Endothelial cell of umbilical vein (primary cell): ENCODE data around the gene POU5F2. TPM values are rescaled to one million over a fixed set of nuclear protein-coding genes. Genes with fewer than 3 reads are reported as not detected.

Experiments used
- BruUV-seq: library from RNA; stranded (reverse); fragments of 400-500 nt; replicated peaks from 2 replicates; lab custom pipeline; 2021; lab: Mats Ljungman, UMichigan
- CTCF ChIA-PET: fragments of 300-600, 350-600 bp; sonication (Branson Sonifier 250); formaldehyde crosslinking; loops from one replicate; lab custom pipeline; 2021; ENCODE audit warnings: antibody characterized with exemption, inconsistent platforms; lab: Charles Lee
- POLR2A ChIA-PET: fragments of 300-600, 350-600 bp; sonication (Branson Sonifier 250); formaldehyde crosslinking; loops from one replicate; lab custom pipeline; 2021; ENCODE audit warnings: antibody characterized with exemption, inconsistent platforms; lab: Charles Lee
- DNase-seq: peaks from one replicate; pipeline ENCODE4 v3.0.0-alpha.2; 2011; ENCODE audit warnings: low read depth, low spot score
- FAIRE-seq: peaks from 2 replicates; lab custom pipeline; 2011; peaks lifted over from hg19 to GRCh38; lab: Jason Lieb, UNC
- H2AFZ ChIP-seq: 2 replicates; pipeline ENCODE4 v1.6.0; 2012; ENCODE audit warnings: low read depth, low read length, control low read depth, inconsistent platforms
- H3K27ac ChIP-seq: 2 replicates; pipeline ENCODE4 v1.5.1; 2011; ENCODE audit warnings: low read depth, mild to moderate bottlenecking, control low read depth, low read length, moderate library complexity; ENCODE audit not compliant: insufficient read depth
- H3K27me3 ChIP-seq, 2 experiments: 2 replicates each; pipeline versions ENCODE4 v1.6.0 to v1.6.1; 2011; ENCODE audit warnings: low read length in 2 of 2, mixed read lengths in 1 of 2; ENCODE audit not compliant: control insufficient read depth in 2 of 2, insufficient read depth in 2 of 2
- H3K36me3 ChIP-seq, 2 experiments: 2 replicates in 1 of 2; 3 replicates in 1 of 2; pipeline ENCODE4 v1.5.1; 2011; ENCODE audit warnings: low read length in 2 of 2, mild to moderate bottlenecking in 1 of 2, moderate library complexity in 1 of 2; ENCODE audit not compliant: control insufficient read depth in 2 of 2, insufficient read depth in 2 of 2; ENCODE audit errors: extremely low read depth in 1 of 2
- H3K4me1 ChIP-seq: 3 replicates; pipeline ENCODE4 v1.5.1; 2011; ENCODE audit warnings: mild to moderate bottlenecking, low read length; ENCODE audit not compliant: control insufficient read depth, insufficient read depth; ENCODE audit errors: extremely low read depth
- H3K4me2 ChIP-seq: 2 replicates; pipeline ENCODE4 v1.6.1; 2011; ENCODE audit warnings: low read length, control low read depth, mixed read lengths; ENCODE audit not compliant: insufficient read depth
- H3K4me3 ChIP-seq, 3 experiments: fragments of 200-600 bp in 1 of 3; sonication (generic), shearing (Covaris generic) in 1 of 3; replicated peaks in 1 of 3; 2 replicates each; pipeline ENCODE4 v1.5.1; 2011 to 2016; ENCODE audit warnings: control low read depth in 3 of 3, low read length in 3 of 3, mild to moderate bottlenecking in 2 of 3, inconsistent platforms in 1 of 3, low read depth in 1 of 3, moderate library complexity in 1 of 3; ENCODE audit not compliant: insufficient read depth in 1 of 3
- H3K79me2 ChIP-seq: 2 replicates; pipeline ENCODE4 v1.6.0; 2012; ENCODE audit warnings: low read length, inconsistent platforms; ENCODE audit not compliant: control insufficient read depth, insufficient read depth
- H3K9ac ChIP-seq: replicated peaks from 2 replicates; pipeline ENCODE3; 2011; ENCODE audit warnings: low read length, control low read depth; ENCODE audit not compliant: insufficient read depth; ENCODE audit errors: extremely low read depth
- H3K9me1 ChIP-seq: replicated peaks from 3 replicates; pipeline ENCODE4 v1.6.0; 2011; ENCODE audit warnings: mild to moderate bottlenecking, low read length; ENCODE audit not compliant: control insufficient read depth, insufficient read depth; ENCODE audit errors: extremely low read depth
- H3K9me3 ChIP-seq: replicated peaks from 2 replicates; pipeline ENCODE4 v1.5.1; 2012; ENCODE audit warnings: low read length, inconsistent platforms; ENCODE audit not compliant: control insufficient read depth, insufficient read depth
- H4K20me1 ChIP-seq: replicated peaks from 2 replicates; pipeline ENCODE3; 2011; ENCODE audit warnings: mild to moderate bottlenecking, low read length; ENCODE audit not compliant: control insufficient read depth, insufficient read depth; ENCODE audit errors: extremely low read depth
- EZH2 ChIP-seq: IDR thresholded peaks from 2 replicates; pipeline ENCODE4 v1.6.1; 2012; ENCODE audit warnings: borderline replicate concordance, low read depth, mild to moderate bottlenecking, moderate library complexity, low read length, inconsistent platforms; ENCODE audit not compliant: severe bottlenecking
- FOS ChIP-seq: IDR thresholded peaks from 2 replicates; pipeline ENCODE4 v1.6.1; 2011; ENCODE audit warnings: mild to moderate bottlenecking, low read length, moderate library complexity, borderline replicate concordance; ENCODE audit not compliant: insufficient read depth
- GATA2 ChIP-seq: IDR thresholded peaks from 2 replicates; pipeline ENCODE4 v1.7.0; 2011; ENCODE audit warnings: low read depth, mild to moderate bottlenecking, moderate library complexity, mixed read lengths, low read length; ENCODE audit not compliant: insufficient read length, insufficient read depth
- JUN ChIP-seq: IDR thresholded peaks from 2 replicates; pipeline ENCODE4 v1.6.1; 2011; ENCODE audit warnings: borderline replicate concordance, low read depth; ENCODE audit not compliant: insufficient read length, insufficient read depth
- MAX ChIP-seq: IDR thresholded peaks from 2 replicates; pipeline ENCODE4 v1.6.1; 2011; ENCODE audit not compliant: insufficient read depth, insufficient read length
- MYC ChIP-seq: IDR thresholded peaks from one replicate; pipeline ENCODE4 v1.6.1; 2011; ENCODE audit warnings: mild to moderate bottlenecking, low read depth, low read length
- POLR2A ChIP-seq: IDR thresholded peaks from 2 replicates; pipeline ENCODE4 v1.6.1; 2012; ENCODE audit warnings: low read depth, mild to moderate bottlenecking, control low read depth, low read length
- POLR2AphosphoS5 ChIP-seq: IDR thresholded peaks from 2 replicates; pipeline ENCODE4 v1.6.1; 2012; ENCODE audit warnings: low read depth, mild to moderate bottlenecking, control low read depth, low read length, moderate library complexity; ENCODE audit not compliant: insufficient read depth
- dilution Hi-C: fragments of 300-500 bp; cut with MboI; formaldehyde crosslinking; loops from one replicate; pipeline ENCODE4 v1.15.0; 2019; ENCODE audit warnings: low sequenced_read_pairs; ENCODE audit not compliant: extremely low pct_ligation_motif_present
- intact Hi-C: fragments of 100-400 bp; cut with micrococcal nuclease; formaldehyde crosslinking; loops from one replicate; pipeline ENCODE4 v1.10.0; 2022
- polyA plus RNA-seq, 4 experiments: library from polyadenylated mRNA; depleted of rRNA in 3 of 4; stranded (reverse) in 3 of 4; unstranded in 1 of 4; fragments of >200 nt; gene quantifications; 2 replicates each; pipeline versions ENCODE4 v1.2.1 to v1.2.3, GENCODE V29; 2011 to 2012; ENCODE audit warnings: missing spikeins in 1 of 4
- total RNA-seq: library from RNA; stranded (reverse); gene quantifications from 2 replicates; pipeline ENCODE4 v1.2.3, GENCODE V29; 2021
- TF ChIP-seq, protein P1 (sequence below), 2 donors: IDR thresholded peaks; 1 replicate in 1 of 2; 2 replicates in 1 of 2; pipeline ENCODE4 v1.5.1; 2011; ENCODE audit warnings: low read length in 2 of 2, mild to moderate bottlenecking in 2 of 2, moderate library complexity in 2 of 2, control low read depth in 1 of 2, inconsistent platforms in 1 of 2, low read depth in 1 of 2; ENCODE audit not compliant: insufficient read depth in 1 of 2; ENCODE audit errors: extremely low read depth in 1 of 2

POU5F2 gene
- total and polyA plus RNA-seq, 2 donors (not counting 3 experiments of a cell fraction or from before 2014, with no cell fraction given) = 0.11 to 1.2 TPM

- Histone ChIP-seq H3K27me3 (no peaks in the 10 kb centered on the region), H4K20me1 (no peaks in the 10 kb centered on the region), H3K9me3 (no peaks in the 10 kb centered on the region), H2AFZ (no peak overlapping the region), H3K4me2 (no peak overlapping the region), H3K36me3 (no peaks in the 10 kb centered on the region), H3K27ac (no peak overlapping the region), H3K9me1 (no peaks in the 10 kb centered on the region), H3K4me1 (no peaks in the 10 kb centered on the region), H3K79me2 (no peaks in the 10 kb centered on the region), H3K9ac (no peak overlapping the region), H3K4me3 (no peak overlapping the region)
- POLR2A ChIA-PET = no interaction called here
- no peak for TF ChIP-seq GATA2
- dilution Hi-C loops = no loop called here
- no TSS peak for BruUV-seq
- DNase-seq = no peak
- FAIRE-seq = no peak
- intact Hi-C loops = no loop called here
- CTCF ChIA-PET = no interaction called here
Observed at GRCh38 chr5:93704996-93705395, 36.4 kb downstream of the POU5F2 start.

GRCh38 chr5:93691997-93692396, 49.4 kb downstream of the POU5F2 start:
- TF ChIP-seq POLR2AphosphoS5 = no peak
- no peak for TF ChIP-seq GATA2
- no peak for TF ChIP-seq MYC
- no peak for TF ChIP-seq MAX
- no peak for TF ChIP-seq FOS
- no peak for TF ChIP-seq EZH2
- no peak for TF ChIP-seq JUN
- no peak for TF ChIP-seq POLR2A
- TF ChIP-seq, protein P1, sequence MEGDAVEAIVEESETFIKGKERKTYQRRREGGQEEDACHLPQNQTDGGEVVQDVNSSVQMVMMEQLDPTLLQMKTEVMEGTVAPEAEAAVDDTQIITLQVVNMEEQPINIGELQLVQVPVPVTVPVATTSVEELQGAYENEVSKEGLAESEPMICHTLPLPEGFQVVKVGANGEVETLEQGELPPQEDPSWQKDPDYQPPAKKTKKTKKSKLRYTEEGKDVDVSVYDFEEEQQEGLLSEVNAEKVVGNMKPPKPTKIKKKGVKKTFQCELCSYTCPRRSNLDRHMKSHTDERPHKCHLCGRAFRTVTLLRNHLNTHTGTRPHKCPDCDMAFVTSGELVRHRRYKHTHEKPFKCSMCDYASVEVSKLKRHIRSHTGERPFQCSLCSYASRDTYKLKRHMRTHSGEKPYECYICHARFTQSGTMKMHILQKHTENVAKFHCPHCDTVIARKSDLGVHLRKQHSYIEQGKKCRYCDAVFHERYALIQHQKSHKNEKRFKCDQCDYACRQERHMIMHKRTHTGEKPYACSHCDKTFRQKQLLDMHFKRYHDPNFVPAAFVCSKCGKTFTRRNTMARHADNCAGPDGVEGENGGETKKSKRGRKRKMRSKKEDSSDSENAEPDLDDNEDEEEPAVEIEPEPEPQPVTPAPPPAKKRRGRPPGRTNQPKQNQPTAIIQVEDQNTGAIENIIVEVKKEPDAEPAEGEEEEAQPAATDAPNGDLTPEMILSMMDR (IDR thresholded peaks at IDR 0.05; ENCODE audit: extremely low read depth in 1 of 2, insufficient read depth in 1 of 2, low read depth in 1 of 2, low read length in 2 of 2) = no peak
- POLR2A ChIA-PET = no interaction called here
- H3K27ac ChIP-seq = no peak overlapping the region
- no peak overlapping the region for H3K9ac ChIP-seq
- no peaks in the 10 kb centered on the region for H3K9me1 ChIP-seq
- no TSS peak for BruUV-seq
- H3K27me3 ChIP-seq = no peaks in the 10 kb centered on the region
- H2AFZ ChIP-seq = no peak overlapping the region
- H3K79me2 ChIP-seq = no peaks in the 10 kb centered on the region
- dilution Hi-C loops (no loop called here), intact Hi-C loops (no loop called here)
- no peaks in the 10 kb centered on the region for H4K20me1 ChIP-seq
- CTCF ChIA-PET = no interaction called here
- no peaks in the 10 kb centered on the region for H3K4me1 ChIP-seq
- DNase-seq (no peak), FAIRE-seq (no peak)
- no peaks in the 10 kb centered on the region for H3K36me3 ChIP-seq
- no peak overlapping the region for H3K4me2 ChIP-seq
- H3K9me3 ChIP-seq = no peaks in the 10 kb centered on the region
- H3K4me3 ChIP-seq = no peak overlapping the region
